Measurements from ENCODE around the gene ZNF280A. TPM values are rescaled to one million over a fixed set of nuclear protein-coding genes. Genes with fewer than 3 reads are reported as not detected.

The ZNF280A gene
- total and polyA plus RNA-seq, 2 experiments from 2014 or later: 0.44 to 0.47 TPM

- no peak overlapping the region for H3K4me3 ChIP-seq
- DNase-seq (ENCODE audit: low spot score): no peak
- whole genome bisulfite sequencing (ENCODE audit: low lambda C conversion rate, missing lambda C conversion rate): 95% methylated on average over 14 of the region's 14 CpGs
- no peak overlapping the region for H3K4me2 ChIP-seq
- TF ChIP-seq CTCF (IDR thresholded peaks at IDR 0.05; ENCODE audit: poor library complexity) (no peak), EZH2 (IDR thresholded peaks at IDR 0.05; ENCODE audit: borderline replicate concordance) (no peak), EZH2phosphoT487 (IDR thresholded peaks at IDR 0.05; ENCODE audit: low read depth, severe bottlenecking, unreplicated experiment) (no peak)
- no peaks in the 10 kb centered on the region for H3K9me3 ChIP-seq (ENCODE audit: low read depth)
- no peak overlapping the region for H3K27ac ChIP-seq
- H2AFZ ChIP-seq: no peak overlapping the region
- no peaks in the 10 kb centered on the region for H4K20me1 ChIP-seq (ENCODE audit: insufficient read depth, poor library complexity, severe bottlenecking)
- H3K9me2 ChIP-seq (replicated peaks; ENCODE audit: insufficient read depth): no peaks in the 10 kb centered on the region
- no peaks in the 10 kb centered on the region for H3K4me1 ChIP-seq (ENCODE audit: insufficient read depth)
- H3K27me3 ChIP-seq: no peaks in the 10 kb centered on the region
- no peaks in the 10 kb centered on the region for H3K79me2 ChIP-seq
- no peaks in the 10 kb centered on the region for H3K36me3 ChIP-seq (replicated peaks; ENCODE audit: insufficient read depth, low read depth)
Observed at GRCh38 chr22:22556578-22556977, 36.5 kb upstream of the ZNF280A start.

- Histone ChIP-seq H3K4me1 (ENCODE audit: insufficient read depth) (no peaks in the 10 kb centered on the region), H3K4me3 (no peak overlapping the region), H3K9me2 (replicated peaks; ENCODE audit: insufficient read depth) (no peaks in the 10 kb centered on the region), H3K27me3 (no peaks in the 10 kb centered on the region), H2AFZ (no peak overlapping the region), H3K4me2 (no peak overlapping the region), H3K79me2 (no peaks in the 10 kb centered on the region), H3K9me3 (ENCODE audit: low read depth) (no peaks in the 10 kb centered on the region), H3K27ac (no peak overlapping the region), H3K36me3 (replicated peaks; ENCODE audit: insufficient read depth, low read depth) (no peaks in the 10 kb centered on the region), H4K20me1 (ENCODE audit: insufficient read depth, poor library complexity, severe bottlenecking) (no peaks in the 10 kb centered on the region)
- DNase-seq (ENCODE audit: low spot score): no peak
- no peak for TF ChIP-seq EZH2phosphoT487 (IDR thresholded peaks at IDR 0.05; ENCODE audit: low read depth, severe bottlenecking, unreplicated experiment)
- WGBS (ENCODE audit: low lambda C conversion rate, missing lambda C conversion rate): 89% methylated on average over 9 of the region's 9 CpGs
Observed at GRCh38 chr22:22555596-22555995, 35.5 kb upstream of the ZNF280A start.

- no peak overlapping the region for H3K4me3 ChIP-seq
- no peaks in the 10 kb centered on the region for H3K9me2 ChIP-seq (replicated peaks; ENCODE audit: insufficient read depth)
- H3K27ac ChIP-seq: no peak overlapping the region
- H3K27me3 ChIP-seq: peaks cover 6% of the 10 kb centered on the region
- no peak overlapping the region for H3K4me2 ChIP-seq
- H4K20me1 ChIP-seq (ENCODE audit: insufficient read depth, poor library complexity, severe bottlenecking): no peaks in the 10 kb centered on the region
- no peaks in the 10 kb centered on the region for H3K9me3 ChIP-seq (ENCODE audit: low read depth)
- H3K36me3 ChIP-seq (replicated peaks; ENCODE audit: insufficient read depth, low read depth): no peaks in the 10 kb centered on the region
- 85% methylated on average over 4 of the region's 4 CpGs for WGBS (ENCODE audit: low lambda C conversion rate, missing lambda C conversion rate)
- no peaks in the 10 kb centered on the region for H3K4me1 ChIP-seq (ENCODE audit: insufficient read depth)
- TF ChIP-seq EZH2 (IDR thresholded peaks at IDR 0.05; ENCODE audit: borderline replicate concordance) (no peak), EZH2phosphoT487 (IDR thresholded peaks at IDR 0.05; ENCODE audit: low read depth, severe bottlenecking, unreplicated experiment) (no peak), CTCF (IDR thresholded peaks at IDR 0.05; ENCODE audit: poor library complexity) (no peak)
- no peak overlapping the region for H2AFZ ChIP-seq
- H3K79me2 ChIP-seq: no peaks in the 10 kb centered on the region
- DNase-seq (ENCODE audit: low spot score): no peak
Observed at GRCh38 chr22:22554587-22555284, 34.7 kb upstream of the ZNF280A start.

- Histone ChIP-seq H3K4me3 (no peak overlapping the region), H3K27ac (no peak overlapping the region), H3K4me2 (no peak overlapping the region), H2AFZ (no peak overlapping the region), H3K79me2 (no peaks in the 10 kb centered on the region), H4K20me1 (ENCODE audit: insufficient read depth, poor library complexity, severe bottlenecking) (no peaks in the 10 kb centered on the region), H3K36me3 (replicated peaks; ENCODE audit: insufficient read depth, low read depth) (no peaks in the 10 kb centered on the region), H3K9me2 (replicated peaks; ENCODE audit: insufficient read depth) (no peaks in the 10 kb centered on the region), H3K27me3 (peaks cover 14% of the 10 kb centered on the region), H3K4me1 (ENCODE audit: insufficient read depth) (no peaks in the 10 kb centered on the region), H3K9me3 (ENCODE audit: low read depth) (no peaks in the 10 kb centered on the region)
- DNase-seq (ENCODE audit: low spot score): no peak
- WGBS (ENCODE audit: low lambda C conversion rate, missing lambda C conversion rate): 66% methylated on average over 8 of the region's 8 CpGs
- TF ChIP-seq EZH2 (IDR thresholded peaks at IDR 0.05; ENCODE audit: borderline replicate concordance) (no peak), CTCF (IDR thresholded peaks at IDR 0.05; ENCODE audit: poor library complexity) (no peak), EZH2phosphoT487 (IDR thresholded peaks at IDR 0.05; ENCODE audit: low read depth, severe bottlenecking, unreplicated experiment) (no peak)
Observed at GRCh38 chr22:22553735-22554586, 33.9 kb upstream of the ZNF280A start.

All from hepatocyte (in vitro differentiated cells).